ENCODE results near the gene RTP5.

DNA sequence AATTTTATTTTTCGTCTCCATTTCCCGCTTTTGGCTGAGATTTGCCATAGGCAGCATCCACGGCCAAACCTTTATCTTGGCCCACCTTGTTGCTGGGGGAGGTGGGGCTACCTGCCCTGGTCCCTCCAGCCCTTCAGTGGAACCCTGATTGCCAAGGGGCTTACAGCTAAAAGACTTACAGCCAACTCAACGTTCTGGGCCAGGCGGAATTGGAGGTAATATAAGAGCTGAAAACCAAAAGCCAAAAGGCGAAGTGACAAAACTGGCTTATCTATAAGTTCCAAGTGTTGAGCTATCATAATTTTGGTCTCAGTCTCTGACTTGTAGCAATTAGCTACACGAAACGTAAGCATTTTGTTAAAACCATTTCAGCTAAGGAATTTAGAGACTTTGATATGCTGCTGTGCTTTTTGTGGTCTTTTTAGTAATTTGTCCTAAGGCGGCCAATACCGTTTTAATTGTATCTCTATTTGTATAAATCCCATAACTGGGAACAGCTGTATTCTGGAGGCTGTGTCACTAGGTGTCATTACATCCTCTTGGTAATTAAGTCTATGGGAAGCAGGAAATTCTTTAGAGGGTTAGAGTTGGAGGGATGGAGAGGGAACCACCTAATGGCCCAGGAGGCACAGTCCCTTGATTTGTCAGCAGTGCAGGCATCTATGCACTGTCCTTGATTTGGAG is 34.9 kb upstream of the RTP5 start:
- TF ChIP-seq, protein P1, sequence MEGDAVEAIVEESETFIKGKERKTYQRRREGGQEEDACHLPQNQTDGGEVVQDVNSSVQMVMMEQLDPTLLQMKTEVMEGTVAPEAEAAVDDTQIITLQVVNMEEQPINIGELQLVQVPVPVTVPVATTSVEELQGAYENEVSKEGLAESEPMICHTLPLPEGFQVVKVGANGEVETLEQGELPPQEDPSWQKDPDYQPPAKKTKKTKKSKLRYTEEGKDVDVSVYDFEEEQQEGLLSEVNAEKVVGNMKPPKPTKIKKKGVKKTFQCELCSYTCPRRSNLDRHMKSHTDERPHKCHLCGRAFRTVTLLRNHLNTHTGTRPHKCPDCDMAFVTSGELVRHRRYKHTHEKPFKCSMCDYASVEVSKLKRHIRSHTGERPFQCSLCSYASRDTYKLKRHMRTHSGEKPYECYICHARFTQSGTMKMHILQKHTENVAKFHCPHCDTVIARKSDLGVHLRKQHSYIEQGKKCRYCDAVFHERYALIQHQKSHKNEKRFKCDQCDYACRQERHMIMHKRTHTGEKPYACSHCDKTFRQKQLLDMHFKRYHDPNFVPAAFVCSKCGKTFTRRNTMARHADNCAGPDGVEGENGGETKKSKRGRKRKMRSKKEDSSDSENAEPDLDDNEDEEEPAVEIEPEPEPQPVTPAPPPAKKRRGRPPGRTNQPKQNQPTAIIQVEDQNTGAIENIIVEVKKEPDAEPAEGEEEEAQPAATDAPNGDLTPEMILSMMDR (IDR thresholded peaks at IDR 0.05) = no peak
- TF ChIP-seq POLR2A (IDR thresholded peaks at IDR 0.05) (no peak), POLR2AphosphoS5 (IDR thresholded peaks at IDR 0.05) (no peak)
